ENCODE measurements around the gene PTPRD.

The PTPRD gene

DNA sequence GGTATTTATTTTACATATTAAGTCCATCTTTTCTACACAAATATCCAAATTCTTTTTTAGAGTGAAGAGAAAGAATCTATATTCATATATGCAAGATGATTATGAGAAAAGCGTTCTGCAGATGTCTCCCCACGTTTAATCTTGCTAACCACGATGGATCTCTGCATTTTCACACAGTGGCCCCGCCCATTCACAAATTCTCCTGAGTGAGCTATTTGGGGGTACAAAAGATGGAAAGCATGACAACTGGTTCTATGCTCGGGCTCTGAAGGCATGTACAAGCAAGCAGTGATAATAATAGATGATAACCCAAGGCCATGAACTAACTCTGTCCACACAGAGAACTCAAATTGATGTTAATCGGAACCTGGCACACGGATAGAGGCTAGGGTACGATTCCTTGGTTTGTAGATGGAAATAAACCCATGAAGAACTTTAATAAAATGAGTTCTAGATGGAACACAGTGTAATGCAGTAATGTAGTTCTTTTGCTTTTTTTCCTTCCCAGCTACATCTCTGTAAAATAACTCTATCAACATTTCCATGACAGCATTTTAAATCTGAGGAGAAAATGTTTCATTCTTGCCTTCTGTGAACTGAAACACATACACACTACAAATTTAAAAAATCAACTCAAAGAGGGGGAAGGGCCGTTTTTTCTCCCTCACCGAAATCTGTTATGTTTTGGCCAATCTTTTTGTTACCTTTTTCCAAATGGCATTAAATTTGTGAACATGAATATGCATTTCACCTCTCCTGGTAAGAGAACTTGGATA is 1961.5 kb downstream of the PTPRD start:
- FAIRE-seq, result no peak
- no peak for DNase-seq (ENCODE audit: insufficient read length, low spot score)
- TF ChIP-seq, protein P1, sequence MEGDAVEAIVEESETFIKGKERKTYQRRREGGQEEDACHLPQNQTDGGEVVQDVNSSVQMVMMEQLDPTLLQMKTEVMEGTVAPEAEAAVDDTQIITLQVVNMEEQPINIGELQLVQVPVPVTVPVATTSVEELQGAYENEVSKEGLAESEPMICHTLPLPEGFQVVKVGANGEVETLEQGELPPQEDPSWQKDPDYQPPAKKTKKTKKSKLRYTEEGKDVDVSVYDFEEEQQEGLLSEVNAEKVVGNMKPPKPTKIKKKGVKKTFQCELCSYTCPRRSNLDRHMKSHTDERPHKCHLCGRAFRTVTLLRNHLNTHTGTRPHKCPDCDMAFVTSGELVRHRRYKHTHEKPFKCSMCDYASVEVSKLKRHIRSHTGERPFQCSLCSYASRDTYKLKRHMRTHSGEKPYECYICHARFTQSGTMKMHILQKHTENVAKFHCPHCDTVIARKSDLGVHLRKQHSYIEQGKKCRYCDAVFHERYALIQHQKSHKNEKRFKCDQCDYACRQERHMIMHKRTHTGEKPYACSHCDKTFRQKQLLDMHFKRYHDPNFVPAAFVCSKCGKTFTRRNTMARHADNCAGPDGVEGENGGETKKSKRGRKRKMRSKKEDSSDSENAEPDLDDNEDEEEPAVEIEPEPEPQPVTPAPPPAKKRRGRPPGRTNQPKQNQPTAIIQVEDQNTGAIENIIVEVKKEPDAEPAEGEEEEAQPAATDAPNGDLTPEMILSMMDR (IDR thresholded peaks at IDR 0.05; ENCODE audit: insufficient read depth, missing control alignments), result no peak

GRCh38 chr9:8649807-8650206 is 1963.0 kb downstream of the PTPRD start:
- TF ChIP-seq, protein P1 (IDR thresholded peaks at IDR 0.05; ENCODE audit: insufficient read depth, missing control alignments), result no peak
- no peak for FAIRE-seq
- no peak for DNase-seq (ENCODE audit: insufficient read length, low spot score)

- TF ChIP-seq, protein P1 (IDR thresholded peaks at IDR 0.05; ENCODE audit: insufficient read depth, missing control alignments), result no peak
- no peak for FAIRE-seq
- DNase-seq (ENCODE audit: insufficient read length, low spot score), result no peak
Observed at GRCh38 chr9:8649160-8649559, 1963.6 kb downstream of the PTPRD start.

DNA sequence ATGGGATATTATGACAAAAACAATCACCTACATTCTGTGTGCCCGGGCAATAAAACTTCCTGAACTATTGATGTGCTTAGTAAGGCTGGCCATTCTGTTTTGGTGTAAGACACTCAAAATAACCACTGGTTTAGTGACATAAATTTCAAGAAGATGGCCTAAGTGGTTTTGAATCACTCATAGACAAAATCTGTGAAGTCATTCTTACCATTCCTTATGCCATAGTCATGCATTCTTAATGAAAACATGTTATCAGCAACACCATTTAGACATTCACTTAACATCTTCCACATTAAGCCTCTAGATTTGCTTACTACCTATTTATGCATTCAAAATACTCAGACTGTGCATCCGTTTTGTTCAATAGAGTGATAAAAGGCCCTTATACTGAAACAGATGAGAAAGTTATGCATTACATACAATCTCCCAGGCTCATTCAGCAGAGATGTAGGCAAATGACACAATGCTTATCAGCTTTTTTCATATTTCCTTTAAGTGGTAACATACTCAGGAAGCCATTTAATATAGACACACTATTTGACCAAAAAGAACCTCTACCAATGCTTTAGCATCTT is 1964.4 kb downstream of the PTPRD start:
- FAIRE-seq (peak; percentile 35), DNase-seq (ENCODE audit: insufficient read length, low spot score) (no peak)
- TF ChIP-seq, protein P1 (IDR thresholded peaks at IDR 0.05; ENCODE audit: insufficient read depth, missing control alignments), result no peak

DNA sequence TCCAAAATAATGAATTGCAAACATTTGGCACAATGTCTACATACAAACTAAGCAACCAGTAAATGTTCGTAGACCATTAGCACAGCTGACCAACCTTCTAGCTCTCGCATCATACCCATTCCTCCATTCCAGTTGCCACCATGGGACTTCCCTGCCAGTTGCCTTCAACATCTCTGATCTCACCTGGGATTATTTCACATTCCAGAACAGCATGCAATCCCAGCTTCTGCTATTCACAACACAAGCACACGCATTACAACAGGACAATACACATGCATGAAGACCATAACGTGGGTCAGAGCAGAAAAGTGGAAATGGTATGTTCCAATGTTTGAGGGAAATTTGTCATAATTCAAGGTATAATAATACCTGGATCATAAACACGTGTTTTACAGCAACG is 1965.0 kb downstream of the PTPRD start:
- no peak for DNase-seq (ENCODE audit: insufficient read length, low spot score)
- TF ChIP-seq, protein P1 (IDR thresholded peaks at IDR 0.05; ENCODE audit: insufficient read depth, missing control alignments), result no peak
- FAIRE-seq, result no peak

- FAIRE-seq, result no peak
- no peak for DNase-seq (ENCODE audit: insufficient read length, low spot score)
- TF ChIP-seq, protein P1 (IDR thresholded peaks at IDR 0.05; ENCODE audit: insufficient read depth, missing control alignments), result no peak
Observed at GRCh38 chr9:8644571-8644970, 1968.2 kb downstream of the PTPRD start.

DNA sequence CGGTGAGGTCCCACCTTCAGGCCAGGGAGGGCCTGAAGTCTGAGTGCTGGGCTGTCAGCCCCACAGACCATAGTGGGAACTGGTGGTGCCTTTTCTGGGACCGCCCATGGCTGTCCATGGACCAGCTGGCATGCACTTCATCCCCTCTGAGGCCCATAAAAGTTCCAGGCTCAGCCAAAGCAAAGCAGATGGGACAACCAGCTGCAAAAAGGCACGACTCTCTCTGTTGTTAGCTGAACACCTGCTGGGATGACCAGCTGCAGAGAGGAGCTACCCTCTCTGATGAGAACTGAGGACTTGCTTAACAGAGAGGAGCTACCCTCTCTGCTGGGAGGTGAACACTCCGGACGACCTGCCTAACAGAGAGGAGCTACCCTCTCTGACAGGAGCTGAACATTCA is 1968.9 kb downstream of the PTPRD start:
- DNase-seq (ENCODE audit: insufficient read length, low spot score) (no peak), FAIRE-seq (no peak)
- TF ChIP-seq, protein P1 (IDR thresholded peaks at IDR 0.05; ENCODE audit: insufficient read depth, missing control alignments), result no peak
